WERI-Rb-1 (cell line): ENCODE data around the gene RPL22.

Experiments used
- DNase-seq: peaks from one replicate; pipeline ENCODE4 v3.0.0-alpha.2; 2020
- H3K27ac ChIP-seq: fragments of 250-450 bp; sonication (Bioruptor Pico); 2 replicates; pipeline ENCODE4 v1.5.1; 2020; ENCODE audit warnings: mild to moderate bottlenecking, moderate library complexity
- H3K27me3 ChIP-seq: fragments of 250-450 bp; sonication (Bioruptor Pico); 2 replicates; pipeline ENCODE4 v1.5.1; 2021; ENCODE audit warnings: mild to moderate bottlenecking, low read depth, moderate library complexity; ENCODE audit not compliant: insufficient read depth, severe bottlenecking
- H3K36me3 ChIP-seq: fragments of 250-450 bp; sonication (Bioruptor Pico); 2 replicates; pipeline ENCODE4 v1.5.1; 2020; ENCODE audit warnings: mild to moderate bottlenecking, moderate library complexity
- H3K4me3 ChIP-seq: 2 replicates; pipeline ENCODE4 v1.5.1; 2011; ENCODE audit warnings: low read depth, mild to moderate bottlenecking, control low read depth, low read length
- H3K9me3 ChIP-seq: fragments of 250-450 bp; sonication (Bioruptor Pico); 2 replicates; pipeline ENCODE4 v1.5.1; 2021; ENCODE audit warnings: mild to moderate bottlenecking, moderate library complexity; ENCODE audit not compliant: severe bottlenecking
- CTCF ChIP-seq: IDR thresholded peaks from 2 replicates; pipeline ENCODE4 v1.5.1; 2011; ENCODE audit warnings: low read depth, mild to moderate bottlenecking, control low read depth, inconsistent platforms, low read length

RPL22 gene

GRCh38 chr1:6241107-6241886 lies 41.9 kb upstream of the RPL22 start:
- Histone ChIP-seq H3K4me3 (no peak overlapping the region), H3K36me3 (no peaks in the 10 kb centered on the region), H3K27me3 (no peaks in the 10 kb centered on the region), H3K27ac (no peak overlapping the region), H3K9me3 (peaks cover under 1% of the 10 kb centered on the region)
- no peak for DNase-seq
- TF ChIP-seq CTCF: no peak

- DNase-seq: no peak
- peaks cover 4% of the 10 kb centered on the region for H3K9me3 ChIP-seq
- H3K27ac ChIP-seq: no peak overlapping the region
- H3K36me3 ChIP-seq: no peaks in the 10 kb centered on the region
- H3K27me3 ChIP-seq: no peaks in the 10 kb centered on the region
- TF ChIP-seq CTCF: no peak
- H3K4me3 ChIP-seq: no peak overlapping the region
Observed at GRCh38 chr1:6239950-6240768, 40.8 kb upstream of the RPL22 start.

- Histone ChIP-seq H3K9me3 (peaks cover 4% of the 10 kb centered on the region), H3K36me3 (peaks cover 4% of the 10 kb centered on the region), H3K4me3 (no peak overlapping the region), H3K27me3 (no peaks in the 10 kb centered on the region), H3K27ac (no peak overlapping the region)
- DNase-seq: no peak
- no peak for TF ChIP-seq CTCF
Observed at GRCh38 chr1:6239213-6239752, 39.9 kb upstream of the RPL22 start.

GRCh38 chr1:6237093-6237492 lies 37.7 kb upstream of the RPL22 start:
- Histone ChIP-seq H3K36me3 (peaks cover 26% of the 10 kb centered on the region), H3K4me3 (no peak overlapping the region), H3K9me3 (peaks cover 4% of the 10 kb centered on the region), H3K27me3 (no peaks in the 10 kb centered on the region), H3K27ac (no peak overlapping the region)
- TF ChIP-seq CTCF: no peak
- DNase-seq: no peak

- Histone ChIP-seq H3K4me3 (peak overlapping the region; percentile 85), H3K27ac (peak overlapping the region; percentile 83), H3K9me3 (peaks cover 4% of the 10 kb centered on the region), H3K27me3 (no peaks in the 10 kb centered on the region), H3K36me3 (peaks cover 44% of the 10 kb centered on the region)
- DNase-seq: no peak
- no peak for TF ChIP-seq CTCF
Observed at GRCh38 chr1:6235296-6235677, 35.9 kb upstream of the RPL22 start.
